Activated T-helper 17 cell treated with anti-CD3 and anti-CD28 coated beads, Interleukin-2, amount 50 U/mL, for 72 hours (primary cell): Measurements from ENCODE around the gene RAB28. TPM values are rescaled to one million over a fixed set of nuclear protein-coding genes. Genes with fewer than 3 reads are reported as not detected.

ENCODE experiments used
- total RNA-seq, 2 donors: library from RNA; stranded (reverse); gene quantifications; one replicate each; pipeline ENCODE4 v1.2.3, GENCODE V29; 2022

RAB28 gene
- total RNA-seq, 2 donors from 2014 or later = 10.0 to 14.5 TPM

Other genes starting within 250 kb of the RAB28 start
- gene NKX3-2, start 60.2 kb upstream of the RAB28 start, total RNA-seq = not detected
- gene BOD1L1, start 143.4 kb upstream of the RAB28 start, total RNA-seq = 10 to 100 TPM; 34.6 to 40.9 TPM